ENCODE measurements around the gene COL23A1. TPM values are rescaled to one million over a fixed set of nuclear protein-coding genes. Genes with fewer than 3 reads are reported as not detected.

The COL23A1 gene
- total RNA-seq, 1 experiment from 2014 or later = 18.0 TPM

GRCh38 chr5:178477802-178478201, 112.4 kb downstream of the COL23A1 start:
- Histone ChIP-seq H3K4me3 (ENCODE audit: insufficient read depth, low read depth, low read length) (no peak overlapping the region), H3K27me3 (ENCODE audit: control insufficient read depth, insufficient read depth, low read length) (no peaks in the 10 kb centered on the region), H3K36me3 (replicated peaks; ENCODE audit: control insufficient read depth, insufficient read depth, low read length) (no peaks in the 10 kb centered on the region; the same call in 1 of the 2 replicates)
- no peak for DNase-seq

GRCh38 chr5:178476972-178477754, 113.0 kb downstream of the COL23A1 start:
- no peak overlapping the region for H3K4me3 ChIP-seq (ENCODE audit: insufficient read depth, low read depth, low read length)

GRCh38 chr5:178476531-178476930, 113.7 kb downstream of the COL23A1 start:
- Histone ChIP-seq H3K36me3 (replicated peaks; ENCODE audit: control insufficient read depth, insufficient read depth, low read length) (no peaks in the 10 kb centered on the region; the same call in 1 of the 2 replicates), H3K27me3 (ENCODE audit: control insufficient read depth, insufficient read depth, low read length) (no peaks in the 10 kb centered on the region), H3K4me3 (ENCODE audit: insufficient read depth, low read depth, low read length) (no peak overlapping the region)
- DNase-seq = no peak

More at GRCh38 chr5:178476972-178477754, 113.0 kb downstream of the COL23A1 start:
- Histone ChIP-seq H3K36me3 (replicated peaks; ENCODE audit: control insufficient read depth, insufficient read depth, low read length) (no peaks in the 10 kb centered on the region; the same call in 1 of the 2 replicates), H3K27me3 (ENCODE audit: control insufficient read depth, insufficient read depth, low read length) (no peaks in the 10 kb centered on the region)
- DNase-seq = no peak

- H3K4me3 ChIP-seq (ENCODE audit: insufficient read depth, low read depth, low read length) = no peak overlapping the region
- no peak for DNase-seq
Measured at GRCh38 chr5:178475422-178475821, 114.8 kb downstream of the COL23A1 start.

GRCh38 chr5:178474562-178475184, 115.5 kb downstream of the COL23A1 start:
- Histone ChIP-seq H3K36me3 (replicated peaks; ENCODE audit: control insufficient read depth, insufficient read depth, low read length) (no peaks in the 10 kb centered on the region; the same call in 1 of the 2 replicates), H3K27me3 (ENCODE audit: control insufficient read depth, insufficient read depth, low read length) (no peaks in the 10 kb centered on the region), H3K4me3 (ENCODE audit: insufficient read depth, low read depth, low read length) (no peak overlapping the region)
- peak; percentile 61 for DNase-seq

More at GRCh38 chr5:178475422-178475821, 114.8 kb downstream of the COL23A1 start:
- Histone ChIP-seq H3K27me3 (ENCODE audit: control insufficient read depth, insufficient read depth, low read length) (no peaks in the 10 kb centered on the region), H3K36me3 (replicated peaks; ENCODE audit: control insufficient read depth, insufficient read depth, low read length) (no peaks in the 10 kb centered on the region; the same call in 1 of the 2 replicates)

- Histone ChIP-seq H3K27me3 (ENCODE audit: control insufficient read depth, insufficient read depth, low read length) (no peaks in the 10 kb centered on the region), H3K4me3 (ENCODE audit: insufficient read depth, low read depth, low read length) (no peak overlapping the region), H3K36me3 (replicated peaks; ENCODE audit: control insufficient read depth, insufficient read depth, low read length) (no peaks in the 10 kb centered on the region; the same call in 1 of the 2 replicates)
- DNase-seq = no peak
Measured at GRCh38 chr5:178473854-178474253, 116.3 kb downstream of the COL23A1 start.

- DNase-seq = no peak
- Histone ChIP-seq H3K36me3 (replicated peaks; ENCODE audit: control insufficient read depth, insufficient read depth, low read length) (no peaks in the 10 kb centered on the region; the same call in 1 of the 2 replicates), H3K4me3 (ENCODE audit: insufficient read depth, low read depth, low read length) (no peak overlapping the region), H3K27me3 (ENCODE audit: control insufficient read depth, insufficient read depth, low read length) (no peaks in the 10 kb centered on the region)
Measured at GRCh38 chr5:178472138-178472537, 118.1 kb downstream of the COL23A1 start.

- Histone ChIP-seq H3K27me3 (ENCODE audit: control insufficient read depth, insufficient read depth, low read length) (no peaks in the 10 kb centered on the region), H3K36me3 (replicated peaks; ENCODE audit: control insufficient read depth, insufficient read depth, low read length) (no peaks in the 10 kb centered on the region; the same call in 1 of the 2 replicates), H3K4me3 (ENCODE audit: insufficient read depth, low read depth, low read length) (no peak overlapping the region)
- no peak for DNase-seq
Measured at GRCh38 chr5:178471711-178472110, 118.5 kb downstream of the COL23A1 start.

GRCh38 chr5:178470760-178471025, 119.5 kb downstream of the COL23A1 start:
- no peak for DNase-seq
- no peaks in the 10 kb centered on the region for H3K27me3 ChIP-seq (ENCODE audit: control insufficient read depth, insufficient read depth, low read length)
- no peaks in the 10 kb centered on the region; the same call in 1 of the 2 replicates for H3K36me3 ChIP-seq (replicated peaks; ENCODE audit: control insufficient read depth, insufficient read depth, low read length)
- H3K4me3 ChIP-seq (ENCODE audit: insufficient read depth, low read depth, low read length) = no peak overlapping the region

- Histone ChIP-seq H3K4me3 (ENCODE audit: insufficient read depth, low read depth, low read length) (no peak overlapping the region), H3K27me3 (ENCODE audit: control insufficient read depth, insufficient read depth, low read length) (no peaks in the 10 kb centered on the region), H3K36me3 (replicated peaks; ENCODE audit: control insufficient read depth, insufficient read depth, low read length) (no peaks in the 10 kb centered on the region)
- DNase-seq = peak; percentile 45
Measured at GRCh38 chr5:178469975-178470759, 120.0 kb downstream of the COL23A1 start.

- no peaks in the 10 kb centered on the region for H3K27me3 ChIP-seq (ENCODE audit: control insufficient read depth, insufficient read depth, low read length)
- H3K4me3 ChIP-seq (ENCODE audit: insufficient read depth, low read depth, low read length) = no peak overlapping the region
- DNase-seq = peak; percentile 40
- H3K36me3 ChIP-seq (replicated peaks; ENCODE audit: control insufficient read depth, insufficient read depth, low read length) = no peaks in the 10 kb centered on the region
Measured at GRCh38 chr5:178469011-178469974, 120.9 kb downstream of the COL23A1 start.

- H3K27me3 ChIP-seq (ENCODE audit: control insufficient read depth, insufficient read depth, low read length) = no peaks in the 10 kb centered on the region
Measured at GRCh38 chr5:178468196-178468685, 122.0 kb downstream of the COL23A1 start.

GRCh38 chr5:178467568-178468195, 122.5 kb downstream of the COL23A1 start:
- no peak overlapping the region for H3K4me3 ChIP-seq (ENCODE audit: insufficient read depth, low read depth, low read length)
- H3K27me3 ChIP-seq (ENCODE audit: control insufficient read depth, insufficient read depth, low read length) = no peaks in the 10 kb centered on the region
- no peaks in the 10 kb centered on the region for H3K36me3 ChIP-seq (replicated peaks; ENCODE audit: control insufficient read depth, insufficient read depth, low read length)
- DNase-seq = peak; percentile 43

More at GRCh38 chr5:178468196-178468685, 122.0 kb downstream of the COL23A1 start:
- Histone ChIP-seq H3K4me3 (ENCODE audit: insufficient read depth, low read depth, low read length) (no peak overlapping the region), H3K36me3 (replicated peaks; ENCODE audit: control insufficient read depth, insufficient read depth, low read length) (no peaks in the 10 kb centered on the region)
- peak; percentile 59 for DNase-seq
